ENCODE results near the gene NTHL1.

NTHL1 gene

DNA sequence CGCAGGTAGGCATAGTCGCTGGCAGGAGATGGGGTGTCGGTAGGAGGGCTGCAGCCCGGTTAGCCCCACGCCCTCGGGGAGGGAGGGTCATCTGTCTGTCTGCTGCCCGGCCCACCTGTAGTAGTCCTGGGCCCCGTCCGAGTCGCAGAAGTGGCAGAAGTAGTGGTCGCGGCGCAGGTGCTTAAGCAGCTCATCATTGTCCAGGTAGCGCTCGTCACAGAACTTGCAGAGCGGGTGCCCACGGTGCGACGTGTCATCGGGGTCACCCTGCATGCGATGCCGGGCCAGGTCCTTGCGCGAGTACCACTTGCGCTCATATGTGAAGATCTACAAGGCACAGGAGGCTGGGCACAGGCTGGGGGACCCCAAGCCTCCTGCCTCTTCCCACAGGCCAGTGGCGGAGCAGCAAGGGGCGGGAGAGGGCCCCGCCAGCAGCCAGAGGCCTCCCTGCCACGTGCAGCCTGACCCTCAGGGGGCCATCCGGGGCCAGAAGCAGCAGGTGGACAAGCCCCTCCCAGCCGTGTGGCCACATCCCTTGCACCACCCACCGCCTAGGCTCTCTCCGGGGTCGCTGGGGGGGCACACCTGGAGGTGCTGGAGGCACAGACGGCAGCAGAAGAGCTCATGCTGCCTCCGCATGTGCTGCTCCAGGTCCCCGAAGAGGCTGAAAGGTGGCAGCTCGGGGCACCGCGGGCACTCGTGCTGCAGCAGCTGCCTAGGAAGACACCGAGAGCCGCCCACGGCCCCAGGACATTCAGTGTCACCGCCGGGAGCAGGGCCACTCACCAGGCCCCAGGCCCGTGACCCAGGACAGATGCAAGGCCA is 45.0 kb downstream of the NTHL1 start:
- no peak for DNase-seq (ENCODE audit: low read depth)
- no peak overlapping the region for H3K4me3 ChIP-seq (ENCODE audit: low read depth, low read length)
- TF ChIP-seq, protein P1, sequence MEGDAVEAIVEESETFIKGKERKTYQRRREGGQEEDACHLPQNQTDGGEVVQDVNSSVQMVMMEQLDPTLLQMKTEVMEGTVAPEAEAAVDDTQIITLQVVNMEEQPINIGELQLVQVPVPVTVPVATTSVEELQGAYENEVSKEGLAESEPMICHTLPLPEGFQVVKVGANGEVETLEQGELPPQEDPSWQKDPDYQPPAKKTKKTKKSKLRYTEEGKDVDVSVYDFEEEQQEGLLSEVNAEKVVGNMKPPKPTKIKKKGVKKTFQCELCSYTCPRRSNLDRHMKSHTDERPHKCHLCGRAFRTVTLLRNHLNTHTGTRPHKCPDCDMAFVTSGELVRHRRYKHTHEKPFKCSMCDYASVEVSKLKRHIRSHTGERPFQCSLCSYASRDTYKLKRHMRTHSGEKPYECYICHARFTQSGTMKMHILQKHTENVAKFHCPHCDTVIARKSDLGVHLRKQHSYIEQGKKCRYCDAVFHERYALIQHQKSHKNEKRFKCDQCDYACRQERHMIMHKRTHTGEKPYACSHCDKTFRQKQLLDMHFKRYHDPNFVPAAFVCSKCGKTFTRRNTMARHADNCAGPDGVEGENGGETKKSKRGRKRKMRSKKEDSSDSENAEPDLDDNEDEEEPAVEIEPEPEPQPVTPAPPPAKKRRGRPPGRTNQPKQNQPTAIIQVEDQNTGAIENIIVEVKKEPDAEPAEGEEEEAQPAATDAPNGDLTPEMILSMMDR (IDR thresholded peaks at IDR 0.05; ENCODE audit: insufficient read depth, low read depth, low read length, missing control alignments) = no peak

DNA sequence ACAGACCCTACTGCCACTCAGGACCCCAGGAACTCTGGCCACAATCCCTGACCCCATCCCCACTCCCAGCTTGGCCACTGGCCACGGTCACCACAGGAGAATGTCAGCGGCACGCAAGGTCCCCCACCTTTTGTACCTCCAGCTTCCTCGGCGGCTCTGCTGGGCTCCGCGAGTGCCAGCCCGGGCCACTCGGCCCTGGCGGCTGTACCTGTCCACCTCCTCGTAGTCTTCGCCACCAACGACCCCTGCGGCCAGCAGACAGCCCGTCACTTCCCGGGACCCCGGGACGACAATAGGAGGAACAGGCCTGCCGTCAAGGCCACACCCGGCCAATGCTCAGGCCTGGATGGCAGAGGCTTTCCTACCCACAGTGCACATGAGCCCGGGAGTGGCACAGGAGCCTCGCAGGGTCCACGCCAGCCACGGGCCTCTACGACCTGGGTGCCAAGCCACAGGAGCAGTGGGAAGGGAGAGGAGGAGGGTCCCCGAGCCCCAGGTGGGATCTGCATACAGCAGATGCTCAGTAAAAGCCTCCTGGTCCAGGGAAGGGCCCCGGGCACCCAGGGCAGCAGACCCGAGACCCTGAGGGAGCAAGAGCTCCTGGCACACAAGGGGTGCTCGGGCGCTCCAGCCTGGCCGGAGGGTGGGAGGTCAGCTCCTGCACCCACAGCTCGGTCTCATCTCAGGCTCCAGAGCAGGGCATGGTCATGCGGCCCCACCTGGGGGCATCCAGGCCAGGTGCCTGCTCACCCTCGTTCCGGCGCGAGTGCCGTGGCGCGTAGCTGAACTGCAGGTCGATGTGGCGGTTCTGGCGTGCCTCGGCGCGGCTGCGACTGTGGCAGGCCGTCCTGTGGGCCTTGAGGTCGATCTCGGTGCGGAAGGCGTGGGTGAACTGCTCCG is 45.9 kb downstream of the NTHL1 start:
- DNase-seq (ENCODE audit: low read depth) = no peak
- H3K4me3 ChIP-seq (ENCODE audit: low read depth, low read length) = no peak overlapping the region
- TF ChIP-seq, protein P1 (IDR thresholded peaks at IDR 0.05; ENCODE audit: insufficient read depth, low read depth, low read length, missing control alignments) = no peak

DNA sequence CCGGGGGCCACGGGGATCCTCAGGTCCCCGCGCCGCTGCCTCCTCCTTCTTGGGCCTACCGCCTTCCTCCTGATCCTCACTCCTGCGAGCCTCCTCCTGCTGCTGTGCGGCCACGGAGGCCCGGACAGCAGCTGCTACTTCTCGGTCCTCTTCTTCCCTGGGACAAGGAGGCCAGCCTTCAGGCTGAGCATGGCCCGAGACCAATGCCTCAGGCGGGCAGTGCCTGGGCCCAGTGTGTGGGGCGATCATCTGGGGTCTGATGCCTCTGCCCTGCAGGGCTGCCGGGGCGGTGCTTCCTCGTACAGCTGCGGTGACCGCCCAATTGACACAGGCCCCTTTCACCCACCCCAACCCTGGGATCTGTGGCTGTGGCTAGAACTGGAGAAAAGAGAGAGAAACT is 46.6 kb downstream of the NTHL1 start:
- DNase-seq (ENCODE audit: low read depth) = no peak
- no peak overlapping the region for H3K4me3 ChIP-seq (ENCODE audit: low read depth, low read length)
- TF ChIP-seq, protein P1 (IDR thresholded peaks at IDR 0.05; ENCODE audit: insufficient read depth, low read depth, low read length, missing control alignments) = no peak

DNA sequence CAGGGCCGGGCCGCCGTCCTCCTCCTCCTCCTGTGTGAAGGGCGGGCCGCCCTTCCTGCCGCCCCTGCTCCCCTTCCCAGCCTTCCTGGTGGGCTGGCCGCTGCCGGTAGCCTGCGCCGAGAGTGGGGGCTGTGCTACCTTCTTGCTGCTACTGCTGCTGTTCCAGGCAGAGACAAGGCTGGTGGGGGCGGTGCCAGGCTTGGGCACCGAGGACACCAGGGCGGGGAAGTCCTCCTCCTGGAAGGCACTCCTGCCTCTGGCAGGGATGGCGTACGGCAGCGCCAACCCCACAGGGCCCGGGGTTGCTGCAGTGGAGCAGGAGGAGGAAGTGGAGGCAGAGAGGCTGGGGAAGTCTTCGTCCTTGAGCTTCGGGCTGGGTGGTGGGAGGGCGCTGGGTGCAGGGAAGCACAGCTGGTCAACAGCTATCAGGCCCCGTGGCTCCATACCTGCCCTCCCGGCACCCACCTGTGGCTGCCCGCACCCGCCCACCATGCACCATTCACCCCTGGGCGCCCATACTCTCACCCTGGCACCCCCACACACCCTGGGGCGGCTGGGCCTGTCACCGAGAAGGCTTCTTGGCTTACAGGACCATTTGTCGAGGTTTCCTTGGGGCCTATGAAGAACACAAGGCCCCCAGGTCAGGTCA is 47.6 kb downstream of the NTHL1 start:
- no peak overlapping the region for H3K4me3 ChIP-seq (ENCODE audit: low read depth, low read length)
- TF ChIP-seq, protein P1 (IDR thresholded peaks at IDR 0.05; ENCODE audit: insufficient read depth, low read depth, low read length, missing control alignments) = no peak
- DNase-seq (ENCODE audit: low read depth) = no peak

DNA sequence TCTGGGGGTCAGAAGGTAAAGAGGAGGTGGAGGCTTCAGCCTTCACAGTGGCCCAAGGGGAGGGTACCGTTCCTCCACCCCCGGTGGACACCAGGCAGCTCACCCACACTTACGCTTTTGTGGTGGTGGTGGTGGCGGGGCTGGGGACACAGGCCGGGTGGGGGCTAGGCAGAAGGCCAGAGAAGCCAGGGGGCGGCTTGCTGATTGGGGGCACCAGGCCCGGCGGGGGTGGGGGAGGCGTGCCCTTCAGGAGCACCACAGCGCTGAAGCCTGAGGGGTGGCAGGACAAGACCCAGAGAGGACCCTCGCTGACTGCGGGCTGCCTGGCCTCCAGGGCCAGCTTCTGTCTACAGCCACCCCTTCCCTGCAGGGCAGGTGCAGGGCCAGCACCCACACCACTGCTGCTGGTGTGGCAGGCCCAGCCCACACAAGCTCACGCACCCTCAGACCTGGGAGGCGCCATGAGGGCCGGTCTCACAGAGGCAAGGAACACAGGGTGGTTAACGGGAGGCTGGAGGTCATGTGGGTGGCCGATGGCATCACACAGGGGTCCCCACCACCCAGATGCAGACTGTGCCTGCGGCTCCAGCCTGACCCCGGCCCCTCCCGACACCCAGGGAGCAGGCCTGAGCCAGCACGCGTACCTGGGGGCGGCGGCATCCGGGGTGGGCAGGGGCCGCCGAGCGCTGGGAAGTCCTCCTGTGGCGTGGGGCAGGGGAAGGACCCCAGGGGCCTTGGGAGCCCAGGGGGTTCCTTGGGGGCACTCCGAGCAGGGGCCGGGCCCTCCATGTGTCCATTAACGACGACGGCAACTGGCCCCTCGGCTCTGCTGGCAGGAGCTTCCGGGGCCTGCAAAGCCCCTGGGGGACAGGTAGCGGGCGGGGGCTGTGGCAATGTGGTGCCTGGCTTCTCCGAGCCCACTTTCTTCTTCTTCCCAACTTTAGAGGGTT is 48.5 kb downstream of the NTHL1 start:
- no peak for DNase-seq (ENCODE audit: low read depth)
- no peak overlapping the region for H3K4me3 ChIP-seq (ENCODE audit: low read depth, low read length)
- TF ChIP-seq, protein P1 (IDR thresholded peaks at IDR 0.05; ENCODE audit: insufficient read depth, low read depth, low read length, missing control alignments) = no peak

DNA sequence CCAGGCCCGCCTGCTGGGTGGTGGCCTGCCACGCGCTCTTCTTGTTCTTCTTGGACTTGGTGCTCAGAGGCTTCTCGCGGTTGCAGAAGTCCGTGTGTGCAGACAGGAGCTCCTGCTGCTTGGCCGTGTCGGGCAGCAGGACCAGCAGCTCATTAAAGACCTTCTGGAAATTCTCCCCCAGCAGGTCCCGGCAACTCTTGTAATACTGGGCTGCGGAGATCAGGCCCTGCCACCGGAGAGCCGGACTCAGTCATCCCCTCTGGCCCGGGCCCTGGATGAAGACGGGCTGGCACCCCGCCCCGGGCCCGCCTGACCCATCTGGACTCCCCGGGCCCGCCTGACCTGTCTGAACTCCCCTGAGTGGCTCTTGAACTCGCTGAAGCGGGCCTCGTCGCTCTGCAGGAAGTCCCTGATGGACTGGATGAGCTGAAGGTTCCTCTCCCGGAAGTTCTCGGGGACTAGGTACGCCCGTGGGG is 49.2 kb downstream of the NTHL1 start:
- no peak for DNase-seq (ENCODE audit: low read depth)
- TF ChIP-seq, protein P1 (IDR thresholded peaks at IDR 0.05; ENCODE audit: insufficient read depth, low read depth, low read length, missing control alignments) = no peak
- H3K4me3 ChIP-seq (ENCODE audit: low read depth, low read length) = no peak overlapping the region

Measured in GM12865 (cell line).